GM23338 (cell line): ENCODE results near the gene SHLD2.
"Not testable (repeated sequence)": the region's sequence is repeated elsewhere in the genome, so short reads cannot be mapped to it uniquely, and the experiment has no call there.

Source experiments
- CREB1 ChIP-seq: fragments of 250-450 bp; sonication (Bioruptor Pico); IDR thresholded peaks from 2 replicates; pipeline ENCODE4 v1.5.0; 2020; ENCODE audit warnings: low read depth, mild to moderate bottlenecking, moderate library complexity
- CTCF ChIP-seq, 2 experiments: fragments of 200-600 bp in 1 of 2; sonication (generic) in 1 of 2; conservative IDR thresholded peaks; 2 replicates each; pipeline versions ENCODE4 v1.5.1 to v1.6.1; 2016 to 2017; ENCODE audit warnings: antibody characterized with exemption in 2 of 2, low read depth in 2 of 2, mild to moderate bottlenecking in 2 of 2, moderate library complexity in 1 of 2
- EZH2 ChIP-seq: fragments of 200-600 bp; sonication (generic); IDR thresholded peaks from one replicate; pipeline ENCODE4 v1.8.0; 2017; ENCODE audit warnings: antibody characterized with exemption, mild to moderate bottlenecking, low read depth; ENCODE audit not compliant: unreplicated experiment
- EZH2phosphoT487 ChIP-seq: fragments of 200-600 bp; sonication (generic); IDR thresholded peaks from one replicate; pipeline ENCODE4 v1.8.1; 2018; ENCODE audit warnings: antibody characterized with exemption; ENCODE audit not compliant: unreplicated experiment
- JUNB ChIP-seq: IDR thresholded peaks from one replicate; pipeline ENCODE4 v1.6.1; 2016; ENCODE audit warnings: antibody characterized with exemption; ENCODE audit not compliant: unreplicated experiment
- POLR2AphosphoS5 ChIP-seq: IDR thresholded peaks from 2 replicates; pipeline ENCODE4 v1.6.1; 2016; ENCODE audit warnings: antibody characterized with exemption, low read depth
- REST ChIP-seq: IDR thresholded peaks from one replicate; pipeline ENCODE4 v1.6.1; 2018; ENCODE audit warnings: antibody characterized with exemption; ENCODE audit not compliant: unreplicated experiment
- ZNF114 ChIP-seq: fragments of 250-450 bp; sonication (Bioruptor Pico); IDR thresholded peaks from 2 replicates; pipeline ENCODE4 v1.5.0; 2020; ENCODE audit warnings: mild to moderate bottlenecking, moderate library complexity
- ZNF462 ChIP-seq: fragments of 250-450 bp; sonication (Bioruptor Pico); IDR thresholded peaks from 2 replicates; pipeline ENCODE4 v1.5.0; 2020; ENCODE audit warnings: mild to moderate bottlenecking, moderate library complexity

GRCh38 chr10:87157821-87158220 lies 62.8 kb downstream of the SHLD2 start:
- TF ChIP-seq CTCF (conservative IDR thresholded peaks at IDR 0.05; ENCODE audit: low read depth in 2 of 2); REST; EZH2; POLR2AphosphoS5; CREB1 (CRISPR knock-in tag); EZH2phosphoT487; ZNF114; ZNF462 (CRISPR knock-in tag); JUNB: not testable (repeated sequence)
